Measurements from ENCODE around the gene COL7A1. TPM values are rescaled to one million over a fixed set of nuclear protein-coding genes. Genes with fewer than 3 reads are reported as not detected.
A peak's percentile ranks its signal among the peaks of the same experiment; 100 is the strongest.

The COL7A1 gene
- polyA plus RNA-seq, 2 donors, result 60.7 to 265 TPM

DNA sequence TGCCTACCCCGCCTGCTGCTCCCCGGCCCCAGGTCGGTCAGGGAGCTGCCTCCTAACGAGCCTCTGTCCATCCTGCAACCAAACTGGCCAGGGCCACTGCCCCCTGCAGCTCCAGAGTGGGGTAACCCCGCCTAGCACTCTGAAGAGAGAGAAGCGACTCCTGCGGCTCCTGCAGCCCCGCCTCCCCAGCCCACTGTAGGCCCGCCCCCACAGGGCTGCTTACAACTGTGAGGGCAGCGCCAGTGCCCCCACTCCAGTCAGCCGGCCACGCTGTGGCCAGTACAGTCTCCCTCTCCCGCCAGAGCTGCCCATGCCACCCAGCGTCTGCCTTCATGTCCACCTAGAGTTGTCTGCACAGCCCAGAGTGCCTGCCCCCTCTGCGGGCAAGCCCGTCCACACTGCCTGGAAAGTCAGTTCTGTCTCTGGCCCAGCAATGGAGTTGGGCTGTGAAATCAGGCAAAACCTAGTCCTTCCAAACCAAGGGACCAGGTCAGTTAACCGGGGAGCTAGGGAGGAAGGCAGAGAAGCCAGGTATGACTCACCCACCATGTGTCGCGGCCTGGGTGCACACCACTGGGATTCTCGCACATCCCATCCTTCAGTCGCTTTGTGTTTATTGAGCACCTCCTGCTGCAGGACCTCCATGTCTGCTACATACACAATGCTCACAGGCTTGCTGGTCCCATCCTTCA lies 33.9 kb downstream of the COL7A1 start:
- 49 to 50% methylated on average over 21 of the region's 21 CpGs for WGBS, 2 donors
- no peaks in the 10 kb centered on the region for H3K9me3 ChIP-seq (ENCODE audit: control insufficient read depth in 2 of 2, insufficient read depth in 1 of 2, low read depth in 1 of 2, low read length in 1 of 2)
- H3K27ac ChIP-seq (ENCODE audit: low read depth in 2 of 2, low read length in 1 of 2), result peak overlapping the region; percentile 8 to 18
- H3K4me1 ChIP-seq (ENCODE audit: control insufficient read depth in 2 of 2, insufficient read depth in 2 of 2, low read length in 1 of 2), result peaks cover 0 to 1% of the 10 kb centered on the region in 2 donors
- H3K36me3 ChIP-seq (ENCODE audit: control insufficient read depth in 2 of 2, insufficient read depth in 2 of 2, low read length in 1 of 2), result peaks cover 0 to 3% of the 10 kb centered on the region in 2 donors
- no peak overlapping the region for H3K4me3 ChIP-seq (ENCODE audit: low read depth in 1 of 2, low read length in 2 of 2)
- H3K27me3 ChIP-seq (ENCODE audit: control insufficient read depth in 1 of 2, insufficient read depth in 2 of 2, low read length in 2 of 2), result no peaks in the 10 kb centered on the region

DNA sequence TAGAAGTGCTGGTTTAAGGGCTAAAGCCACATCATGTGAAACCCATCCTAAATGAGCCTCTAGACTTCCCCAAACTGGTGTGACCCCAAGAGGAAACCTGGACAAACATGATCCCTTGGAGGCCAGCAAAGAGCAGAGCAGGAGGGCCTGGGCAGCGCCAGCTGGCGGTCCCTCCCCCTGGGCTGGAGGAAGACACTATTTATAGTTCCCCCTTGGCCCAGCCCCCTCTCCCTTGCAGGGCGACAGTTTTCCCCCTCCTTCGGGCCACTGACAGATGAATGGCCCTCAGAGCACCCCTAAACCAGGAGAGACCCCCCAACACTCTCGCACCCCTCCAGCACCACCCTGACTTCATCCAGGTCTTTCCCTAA lies 34.5 kb downstream of the COL7A1 start:
- Histone ChIP-seq H3K27me3 (ENCODE audit: control insufficient read depth in 1 of 2, insufficient read depth in 2 of 2, low read length in 2 of 2) (no peaks in the 10 kb centered on the region), H3K9me3 (ENCODE audit: control insufficient read depth in 2 of 2, insufficient read depth in 1 of 2, low read depth in 1 of 2, low read length in 1 of 2) (no peaks in the 10 kb centered on the region), H3K27ac (ENCODE audit: low read depth in 2 of 2, low read length in 1 of 2) (peak overlapping the region; percentile 8 to 18), H3K36me3 (ENCODE audit: control insufficient read depth in 2 of 2, insufficient read depth in 2 of 2, low read length in 1 of 2) (peaks cover 0 to 3% of the 10 kb centered on the region in 2 donors), H3K4me3 (ENCODE audit: low read depth in 1 of 2, low read length in 2 of 2) (no peak overlapping the region), H3K4me1 (ENCODE audit: control insufficient read depth in 2 of 2, insufficient read depth in 2 of 2, low read length in 1 of 2) (peaks cover 0 to 3% of the 10 kb centered on the region in 2 donors)
- 33 to 37% methylated on average over 3 to 5 of the region's 5 CpGs for WGBS, 2 donors

DNA sequence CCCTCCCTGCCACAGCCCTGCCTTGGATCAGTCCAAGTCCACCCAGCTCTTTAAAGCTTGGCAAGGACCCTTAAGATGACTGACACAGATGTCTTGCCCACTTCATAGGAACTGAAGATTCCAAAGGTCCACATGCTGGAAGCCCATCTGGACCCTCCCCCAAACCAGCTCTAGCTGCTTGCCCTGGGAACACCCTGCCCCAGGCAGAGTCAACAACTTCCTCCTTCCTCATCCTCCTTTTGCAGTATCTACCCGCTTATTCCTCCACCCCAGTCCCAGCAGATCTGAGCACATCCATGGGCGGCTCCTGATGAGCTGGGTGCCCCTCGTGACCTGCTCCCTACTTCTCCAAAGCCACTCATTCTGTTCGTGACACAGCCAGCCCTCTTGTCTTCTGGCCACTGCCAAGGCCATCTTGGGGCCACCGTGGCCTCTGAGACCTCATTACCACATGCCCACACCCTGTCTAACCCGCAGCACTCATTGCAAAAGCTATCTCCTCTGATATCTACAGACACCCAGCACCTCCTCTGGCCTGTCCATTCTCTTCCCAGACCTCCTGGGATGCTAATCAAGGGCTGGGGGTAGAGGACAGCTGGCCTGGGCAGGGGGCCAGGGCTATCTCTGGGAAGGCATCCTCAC lies 36.5 kb downstream of the COL7A1 start:
- H3K4me1 ChIP-seq (ENCODE audit: control insufficient read depth in 2 of 2, insufficient read depth in 2 of 2, low read length in 1 of 2), result peaks cover 0 to 3% of the 10 kb centered on the region in 2 donors
- WGBS, 2 donors, result 59 to 70% methylated on average over 6 of the region's 6 CpGs

DNA sequence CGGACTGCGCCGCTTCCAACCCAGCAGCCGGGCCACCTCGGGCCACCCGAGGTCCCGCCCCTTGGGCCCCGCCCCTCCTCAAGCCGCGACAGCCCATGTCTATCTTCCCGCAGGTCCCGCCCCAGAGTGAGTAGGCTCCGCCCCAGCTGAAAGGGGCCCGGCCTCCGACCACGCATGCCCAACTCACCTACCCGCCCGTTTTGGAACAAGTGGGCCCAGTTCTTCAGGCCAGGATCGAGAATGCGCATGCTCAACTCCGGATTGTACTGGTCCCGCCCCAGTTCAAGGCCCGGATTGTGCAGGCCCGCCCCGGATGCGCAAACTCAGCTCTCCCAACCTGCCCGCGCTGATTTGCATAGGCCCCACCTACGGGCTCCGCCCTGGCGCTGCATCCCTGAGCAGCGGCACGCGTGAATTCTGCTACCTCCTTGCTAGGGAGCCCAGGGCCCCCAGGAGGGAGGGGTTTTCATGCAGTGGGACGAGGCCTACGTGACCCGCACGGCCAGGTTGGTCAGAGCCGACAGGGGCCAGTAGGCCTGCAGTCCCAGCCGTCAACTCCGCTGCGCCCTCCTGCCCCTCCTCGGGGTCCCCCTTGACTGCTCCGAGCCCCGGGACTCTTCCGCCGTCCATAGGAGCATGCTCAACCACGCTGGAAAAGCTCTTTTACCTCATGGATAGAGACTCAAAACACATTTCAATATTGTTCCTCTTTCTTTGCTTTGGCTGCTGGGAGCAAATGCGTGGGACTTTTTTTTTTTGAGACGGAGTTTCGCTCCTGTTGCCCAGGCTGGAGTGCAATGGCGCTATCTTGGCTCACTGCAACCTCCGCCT lies 38.1 kb downstream of the COL7A1 start, which contains the start of gene PFKFB4:
PFKFB4 (minus strand) TSS at position 8 of the 831 bp plus-strand sequence. CDS start 26 bp downstream, outside the sequence.
- WGBS, 2 donors, result 1% methylated on average over 52 to 53 of the region's 53 CpGs
- no peaks in the 10 kb centered on the region for H3K27me3 ChIP-seq (ENCODE audit: control insufficient read depth in 1 of 2, insufficient read depth in 2 of 2, low read length in 2 of 2)
- peak within 1 kb of the TSS; percentile 62 to 76 for H3K27ac ChIP-seq (ENCODE audit: low read depth in 2 of 2, low read length in 1 of 2)
- H3K36me3 ChIP-seq (ENCODE audit: control insufficient read depth in 2 of 2, insufficient read depth in 2 of 2, low read length in 1 of 2), result peaks cover 0 to 6% of the 10 kb centered on the region in 2 donors
- H3K4me1 ChIP-seq (ENCODE audit: control insufficient read depth in 2 of 2, insufficient read depth in 2 of 2, low read length in 1 of 2), result peaks cover 0 to 3% of the 10 kb centered on the region in 2 donors
- H3K9me3 ChIP-seq (ENCODE audit: control insufficient read depth in 2 of 2, insufficient read depth in 1 of 2, low read depth in 1 of 2, low read length in 1 of 2), result no peaks in the 10 kb centered on the region
- H3K4me3 ChIP-seq (ENCODE audit: low read depth in 1 of 2, low read length in 2 of 2), result peak within 1 kb of the TSS; percentile 53 to 65

More for the DNA sequence above, 36.5 kb downstream of the COL7A1 start:
- H3K4me3 ChIP-seq (ENCODE audit: low read depth in 1 of 2, low read length in 2 of 2), result no peak overlapping the region
- H3K9me3 ChIP-seq (ENCODE audit: control insufficient read depth in 2 of 2, insufficient read depth in 1 of 2, low read depth in 1 of 2, low read length in 1 of 2), result no peaks in the 10 kb centered on the region
- H3K27me3 ChIP-seq (ENCODE audit: control insufficient read depth in 1 of 2, insufficient read depth in 2 of 2, low read length in 2 of 2), result no peaks in the 10 kb centered on the region
- H3K27ac ChIP-seq (ENCODE audit: low read depth in 2 of 2, low read length in 1 of 2), result peak overlapping the region in 1 of 2 donors; percentile 39
- H3K36me3 ChIP-seq (ENCODE audit: control insufficient read depth in 2 of 2, insufficient read depth in 2 of 2, low read length in 1 of 2), result peaks cover 0 to 5% of the 10 kb centered on the region in 2 donors

DNA sequence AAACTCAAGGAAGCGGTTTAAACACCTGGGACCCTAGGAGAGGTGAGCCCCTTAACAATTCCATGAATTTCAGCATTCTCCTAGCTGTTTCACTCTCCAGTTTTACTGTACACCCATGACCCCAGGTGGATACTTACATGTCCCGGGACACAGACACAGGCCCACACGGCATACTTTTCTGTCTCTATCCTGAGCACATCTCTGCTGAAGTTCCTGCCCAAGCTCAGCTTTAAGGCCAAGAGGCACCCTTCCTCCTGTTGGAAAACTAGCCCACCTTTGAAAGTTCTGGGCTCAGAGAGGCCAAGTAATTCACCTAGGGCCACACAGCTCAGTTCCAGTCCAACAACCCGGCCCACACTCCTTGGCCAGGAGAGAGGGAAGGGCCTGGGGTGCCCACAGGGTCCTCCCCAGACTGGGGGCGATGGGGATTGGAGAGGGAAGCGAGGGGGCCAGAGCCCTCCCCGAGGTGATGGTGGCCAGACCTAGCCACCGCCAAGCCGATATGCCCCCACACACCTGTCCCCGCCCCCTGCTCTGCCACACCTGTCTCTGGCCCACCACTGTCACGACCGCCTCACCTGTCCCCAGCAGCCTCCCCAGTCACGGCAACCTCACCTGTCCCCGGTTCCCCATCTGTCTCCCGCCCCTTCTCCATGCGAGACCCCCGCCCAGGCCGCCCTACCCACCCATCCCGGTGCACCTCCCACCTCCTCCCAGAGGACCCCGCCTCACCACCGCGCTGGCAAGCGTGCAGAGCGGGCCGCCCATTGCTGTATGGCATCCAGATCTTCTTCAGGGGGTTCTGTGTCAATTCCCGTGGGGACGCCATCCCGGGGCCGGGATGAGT lies 39.0 kb downstream of the COL7A1 start:
- H3K27me3 ChIP-seq (ENCODE audit: control insufficient read depth in 1 of 2, insufficient read depth in 2 of 2, low read length in 2 of 2), result no peaks in the 10 kb centered on the region
- H3K9me3 ChIP-seq (ENCODE audit: control insufficient read depth in 2 of 2, insufficient read depth in 1 of 2, low read depth in 1 of 2, low read length in 1 of 2), result no peaks in the 10 kb centered on the region
- 13 to 14% methylated on average over 29 of the region's 29 CpGs for WGBS, 2 donors
- H3K4me1 ChIP-seq (ENCODE audit: control insufficient read depth in 2 of 2, insufficient read depth in 2 of 2, low read length in 1 of 2), result peaks cover 0 to 3% of the 10 kb centered on the region in 2 donors
- H3K36me3 ChIP-seq (ENCODE audit: control insufficient read depth in 2 of 2, insufficient read depth in 2 of 2, low read length in 1 of 2), result peaks cover 0 to 6% of the 10 kb centered on the region in 2 donors
- peak overlapping the region; percentile 22 to 69 for H3K27ac ChIP-seq (ENCODE audit: low read depth in 2 of 2, low read length in 1 of 2)
- peak overlapping the region; percentile 53 to 65 for H3K4me3 ChIP-seq (ENCODE audit: low read depth in 1 of 2, low read length in 2 of 2)

DNA sequence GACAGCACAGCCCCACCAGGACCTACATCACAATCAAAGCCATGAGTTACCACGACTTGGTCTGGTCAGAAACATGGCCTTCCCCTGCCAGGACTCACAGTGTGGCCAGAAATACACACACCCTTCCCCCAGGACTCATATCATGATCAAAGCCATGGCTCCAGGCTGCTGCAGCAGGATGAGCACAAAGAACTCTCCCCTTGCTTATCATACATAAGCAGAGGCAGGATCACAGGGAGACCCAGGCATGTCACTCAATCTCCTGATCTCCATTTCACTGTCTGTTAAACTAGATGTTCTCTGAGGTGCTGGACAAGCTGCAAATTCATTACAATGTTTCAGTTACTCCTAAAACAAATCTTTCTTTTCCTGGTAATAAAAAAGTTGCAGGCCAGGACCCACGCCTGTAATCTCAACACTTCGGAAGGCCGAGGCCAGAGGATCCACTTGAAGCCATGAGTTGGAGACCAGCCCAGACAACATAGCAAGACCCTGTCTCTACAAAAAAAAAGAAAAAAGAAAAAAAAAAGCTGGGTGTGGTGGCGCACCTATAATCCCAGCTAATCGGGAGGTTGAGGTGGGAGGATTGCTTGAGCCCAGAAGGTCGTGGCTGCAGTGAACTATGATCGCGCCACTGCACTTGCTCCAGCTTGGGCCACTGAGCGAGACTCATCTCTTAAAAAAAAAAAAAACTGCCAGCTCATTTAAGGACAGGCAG lies 39.7 kb downstream of the COL7A1 start:
- 66 to 75% methylated on average over 10 of the region's 10 CpGs for WGBS, 2 donors
- no peaks in the 10 kb centered on the region for H3K27me3 ChIP-seq (ENCODE audit: control insufficient read depth in 1 of 2, insufficient read depth in 2 of 2, low read length in 2 of 2)
- H3K4me3 ChIP-seq (ENCODE audit: low read depth in 1 of 2, low read length in 2 of 2), result peak overlapping the region in 1 of 2 donors; percentile 53
- H3K36me3 ChIP-seq (ENCODE audit: control insufficient read depth in 2 of 2, insufficient read depth in 2 of 2, low read length in 1 of 2), result peaks cover 0 to 6% of the 10 kb centered on the region in 2 donors
- no peaks in the 10 kb centered on the region for H3K9me3 ChIP-seq (ENCODE audit: control insufficient read depth in 2 of 2, insufficient read depth in 1 of 2, low read depth in 1 of 2, low read length in 1 of 2)
- peaks cover 0 to 3% of the 10 kb centered on the region in 2 donors for H3K4me1 ChIP-seq (ENCODE audit: control insufficient read depth in 2 of 2, insufficient read depth in 2 of 2, low read length in 1 of 2)
- H3K27ac ChIP-seq (ENCODE audit: low read depth in 2 of 2, low read length in 1 of 2), result no peak overlapping the region

DNA sequence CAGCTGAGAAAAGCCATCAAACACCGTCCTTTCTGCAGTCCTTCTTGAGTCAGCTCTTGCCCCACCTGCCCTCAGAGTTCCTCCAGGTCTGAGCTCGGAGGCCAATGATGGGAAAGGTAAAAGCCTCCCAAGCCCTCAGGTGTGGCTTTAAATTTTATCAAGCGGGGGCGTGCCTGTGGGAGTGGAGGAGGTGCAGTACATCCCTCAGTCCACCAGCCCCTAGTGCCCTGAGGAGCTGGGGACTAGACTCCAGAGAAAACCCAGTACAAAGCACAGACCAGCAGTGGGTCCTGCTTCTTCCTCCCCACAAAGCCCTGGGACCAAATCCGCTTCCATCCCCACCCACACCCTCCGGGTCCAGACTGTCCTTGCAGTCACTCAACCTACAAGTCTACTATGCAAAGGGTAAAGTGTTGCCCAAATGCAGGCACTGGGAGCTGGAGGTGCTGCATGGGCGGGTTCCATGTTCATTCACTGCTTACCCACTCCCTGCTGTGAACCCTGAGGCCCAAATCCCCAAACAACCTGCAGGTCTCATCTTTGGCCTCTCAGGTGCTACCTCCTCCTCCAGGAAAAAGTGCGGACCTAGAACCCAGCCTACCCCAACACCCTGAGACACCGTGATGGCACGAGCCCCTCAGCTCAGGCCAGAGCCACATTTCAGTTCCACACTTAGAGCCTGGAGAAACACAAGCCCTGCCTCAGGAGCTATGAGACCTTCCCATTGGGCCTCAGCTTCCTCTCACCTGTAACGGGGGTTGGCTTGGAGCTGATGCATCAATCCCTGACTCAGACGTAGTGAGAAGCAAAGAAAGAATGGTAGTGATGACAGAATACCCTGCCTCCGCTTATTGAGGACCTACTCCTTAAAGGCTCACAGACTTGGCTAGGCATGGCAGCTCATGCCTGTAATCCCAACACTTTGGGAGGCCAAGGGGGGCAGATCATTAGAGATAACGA lies 41.0 kb downstream of the COL7A1 start:
- H3K4me1 ChIP-seq (ENCODE audit: control insufficient read depth in 2 of 2, insufficient read depth in 2 of 2, low read length in 1 of 2), result peaks cover 0 to 3% of the 10 kb centered on the region in 2 donors

DNA sequence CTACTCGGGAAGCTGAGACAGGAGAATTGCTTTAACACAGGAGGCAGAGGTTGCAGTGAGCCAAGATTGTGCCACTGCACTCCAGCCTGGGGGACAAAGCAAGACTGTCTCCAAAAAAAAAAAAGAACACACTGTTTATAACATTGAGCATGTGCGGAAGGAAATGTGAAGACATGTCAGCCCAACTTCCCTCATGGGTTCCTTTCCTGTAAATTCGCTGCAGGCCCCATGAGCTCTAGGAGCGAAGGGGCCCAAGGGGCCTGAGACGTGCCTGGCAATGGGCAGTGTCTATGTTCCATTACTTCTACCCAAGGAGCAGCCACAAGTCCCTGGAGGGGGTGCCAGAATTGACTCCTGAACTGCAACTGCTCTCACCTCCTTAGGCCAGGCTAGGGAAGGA lies 41.8 kb downstream of the COL7A1 start:
- Histone ChIP-seq H3K36me3 (ENCODE audit: control insufficient read depth in 2 of 2, insufficient read depth in 2 of 2, low read length in 1 of 2) (peaks cover 2 to 6% of the 10 kb centered on the region in 2 donors), H3K4me1 (ENCODE audit: control insufficient read depth in 2 of 2, insufficient read depth in 2 of 2, low read length in 1 of 2) (peaks cover 0 to 3% of the 10 kb centered on the region in 2 donors), H3K4me3 (ENCODE audit: low read depth in 1 of 2, low read length in 2 of 2) (no peak overlapping the region), H3K27ac (ENCODE audit: low read depth in 2 of 2, low read length in 1 of 2) (no peak overlapping the region), H3K27me3 (ENCODE audit: control insufficient read depth in 1 of 2, insufficient read depth in 2 of 2, low read length in 2 of 2) (no peaks in the 10 kb centered on the region), H3K9me3 (ENCODE audit: control insufficient read depth in 2 of 2, insufficient read depth in 1 of 2, low read depth in 1 of 2, low read length in 1 of 2) (no peaks in the 10 kb centered on the region)
- 84 to 90% methylated on average over 5 of the region's 5 CpGs for WGBS, 2 donors

More for the DNA sequence above, 41.0 kb downstream of the COL7A1 start:
- H3K27ac ChIP-seq (ENCODE audit: low read depth in 2 of 2, low read length in 1 of 2), result no peak overlapping the region
- no peaks in the 10 kb centered on the region for H3K27me3 ChIP-seq (ENCODE audit: control insufficient read depth in 1 of 2, insufficient read depth in 2 of 2, low read length in 2 of 2)
- peaks cover 2 to 6% of the 10 kb centered on the region in 2 donors for H3K36me3 ChIP-seq (ENCODE audit: control insufficient read depth in 2 of 2, insufficient read depth in 2 of 2, low read length in 1 of 2)
- H3K9me3 ChIP-seq (ENCODE audit: control insufficient read depth in 2 of 2, insufficient read depth in 1 of 2, low read depth in 1 of 2, low read length in 1 of 2), result no peaks in the 10 kb centered on the region
- 80 to 81% methylated on average over 14 of the region's 14 CpGs for WGBS, 2 donors
- no peak overlapping the region for H3K4me3 ChIP-seq (ENCODE audit: low read depth in 1 of 2, low read length in 2 of 2)

All from esophagus (tissue), 2 donors.